Karpas-422 (cell line): ENCODE measurements around the gene INTS1. TPM values are rescaled to one million over a fixed set of nuclear protein-coding genes. Genes with fewer than 3 reads are reported as not detected.

Experiments used
- DNase-seq: peaks from one replicate; pipeline ENCODE4 v3.0.0-alpha.2; 2015
- H2AFZ ChIP-seq: fragments of 200-600 bp; sonication (generic); 2 replicates; pipeline ENCODE4 v1.6.1; 2014; ENCODE audit warnings: antibody characterized with exemption, low read length, mixed read lengths
- H3K27ac ChIP-seq: fragments of 200-600 bp; sonication (generic); 2 replicates; pipeline ENCODE4 v1.5.1; 2014; ENCODE audit warnings: mild to moderate bottlenecking, low read length, moderate library complexity
- H3K27me3 ChIP-seq: fragments of 200-600 bp; sonication (generic); 2 replicates; pipeline ENCODE4 v1.6.1; 2014; ENCODE audit warnings: low read length, mixed read lengths
- H3K36me3 ChIP-seq: fragments of 200-600 bp; sonication (generic); 2 replicates; pipeline ENCODE4 v1.6.1; 2014; ENCODE audit warnings: low read length, mixed read lengths; ENCODE audit not compliant: insufficient read depth
- H3K4me1 ChIP-seq: fragments of 200-600 bp; sonication (generic); 2 replicates; pipeline ENCODE4 v1.6.1; 2014; ENCODE audit warnings: mild to moderate bottlenecking, low read length, mixed read lengths
- H3K4me2 ChIP-seq: fragments of 200-600 bp; sonication (generic); 2 replicates; pipeline ENCODE4 v1.6.1; 2014; ENCODE audit warnings: low read length, low read depth, mild to moderate bottlenecking; ENCODE audit not compliant: poor library complexity, severe bottlenecking
- H3K4me3 ChIP-seq: fragments of 200-600 bp; sonication (generic); 2 replicates; pipeline ENCODE4 v1.5.1; 2014; ENCODE audit warnings: mild to moderate bottlenecking, antibody characterized with exemption, low read length, mixed read lengths
- H3K79me2 ChIP-seq: fragments of 200-600 bp; sonication (generic); 2 replicates; pipeline ENCODE4 v1.6.1; 2014; ENCODE audit warnings: mild to moderate bottlenecking, low read length, mixed read lengths
- H3K9ac ChIP-seq: fragments of 200-600 bp; sonication (generic); 2 replicates; pipeline ENCODE4 v1.6.0; 2014; ENCODE audit warnings: low read length
- H3K9me2 ChIP-seq: fragments of 200-600 bp; sonication (generic), shearing (Covaris generic); replicated peaks from 2 replicates; pipeline ENCODE4 v1.6.0; 2014; ENCODE audit warnings: mild to moderate bottlenecking, low read length, moderate library complexity; ENCODE audit not compliant: insufficient read depth
- H3K9me3 ChIP-seq: fragments of 300-700, 200-600 bp; sonication (generic); 2 replicates; pipeline ENCODE4 v1.6.1; 2014; ENCODE audit warnings: low read length, mixed read lengths
- H4K20me1 ChIP-seq: fragments of 200-600 bp; sonication (generic); 2 replicates; pipeline ENCODE4 v1.6.1; 2014; ENCODE audit warnings: mild to moderate bottlenecking, antibody characterized with exemption, low read length, low read depth; ENCODE audit not compliant: insufficient read depth
- total RNA-seq: library from RNA; depleted of rRNA; stranded (reverse); fragments of >200 nt; shearing (Covaris generic); gene quantifications from 2 replicates; pipeline ENCODE4 v1.2.3, GENCODE V29; 2014; ENCODE audit warnings: low replicate concordance

Gene INTS1
- total RNA-seq, 1 experiment from 2014 or later: 25.7 TPM

- H3K9me2 ChIP-seq: no peaks in the 10 kb centered on the region
- no peak overlapping the region for H3K4me3 ChIP-seq
- no peak overlapping the region for H2AFZ ChIP-seq
- H3K9me3 ChIP-seq: no peaks in the 10 kb centered on the region
- DNase-seq: no peak
- no peak overlapping the region for H3K27ac ChIP-seq
- no peak overlapping the region for H3K4me2 ChIP-seq
- H3K4me1 ChIP-seq: no peaks in the 10 kb centered on the region
- H3K79me2 ChIP-seq: no peaks in the 10 kb centered on the region
- no peaks in the 10 kb centered on the region for H4K20me1 ChIP-seq
- H3K9ac ChIP-seq: no peak overlapping the region
- no peaks in the 10 kb centered on the region for H3K36me3 ChIP-seq
- H3K27me3 ChIP-seq: no peaks in the 10 kb centered on the region
Measured at GRCh38 chr7:1460821-1461645, 43.2 kb downstream of the INTS1 start.

GRCh38 chr7:1459920-1460820 lies 44.0 kb downstream of the INTS1 start:
- Histone ChIP-seq H4K20me1 (no peaks in the 10 kb centered on the region), H2AFZ (no peak overlapping the region), H3K9ac (no peak overlapping the region), H3K27ac (no peak overlapping the region), H3K27me3 (no peaks in the 10 kb centered on the region), H3K9me3 (no peaks in the 10 kb centered on the region), H3K9me2 (no peaks in the 10 kb centered on the region), H3K4me2 (no peak overlapping the region), H3K36me3 (no peaks in the 10 kb centered on the region), H3K4me1 (no peaks in the 10 kb centered on the region), H3K79me2 (no peaks in the 10 kb centered on the region), H3K4me3 (no peak overlapping the region)
- DNase-seq: no peak

- no peak overlapping the region for H2AFZ ChIP-seq
Measured at GRCh38 chr7:1459512-1459892, 44.7 kb downstream of the INTS1 start.

GRCh38 chr7:1458683-1459511 lies 45.3 kb downstream of the INTS1 start, which contains the start of gene MICALL2:
MICALL2 (minus strand) TSS chr7:1459470; CDS start chr7:1459326, 144 bp downstream.
- Histone ChIP-seq H3K9me2 (no peaks in the 10 kb centered on the region), H3K4me1 (no peaks in the 10 kb centered on the region), H3K27ac (no peak within 1 kb of the TSS), H2AFZ (no peak within 1 kb of the TSS), H3K36me3 (no peaks in the 10 kb centered on the region), H3K4me2 (no peak within 1 kb of the TSS), H4K20me1 (no peaks in the 10 kb centered on the region), H3K9me3 (no peaks in the 10 kb centered on the region), H3K4me3 (no peak within 1 kb of the TSS), H3K9ac (no peak within 1 kb of the TSS), H3K27me3 (no peaks in the 10 kb centered on the region), H3K79me2 (no peaks in the 10 kb centered on the region)
- no peak for DNase-seq

More at GRCh38 chr7:1459512-1459892, 44.7 kb downstream of the INTS1 start:
- H3K4me3 ChIP-seq: no peak overlapping the region
- H3K27ac ChIP-seq: no peak overlapping the region
- H3K4me1 ChIP-seq: no peaks in the 10 kb centered on the region
- H3K27me3 ChIP-seq: no peaks in the 10 kb centered on the region
- no peak overlapping the region for H3K4me2 ChIP-seq
- H3K36me3 ChIP-seq: no peaks in the 10 kb centered on the region
- no peaks in the 10 kb centered on the region for H3K9me2 ChIP-seq
- DNase-seq: peak; percentile 66
- H3K79me2 ChIP-seq: no peaks in the 10 kb centered on the region
- no peaks in the 10 kb centered on the region for H4K20me1 ChIP-seq
- no peaks in the 10 kb centered on the region for H3K9me3 ChIP-seq
- H3K9ac ChIP-seq: no peak overlapping the region

GRCh38 chr7:1457949-1458682 lies 46.1 kb downstream of the INTS1 start:
- no peaks in the 10 kb centered on the region for H4K20me1 ChIP-seq
- no peaks in the 10 kb centered on the region for H3K9me2 ChIP-seq
- H3K36me3 ChIP-seq: no peaks in the 10 kb centered on the region
- H3K9ac ChIP-seq: no peak overlapping the region
- H3K9me3 ChIP-seq: no peaks in the 10 kb centered on the region
- H3K27me3 ChIP-seq: no peaks in the 10 kb centered on the region
- H3K4me3 ChIP-seq: no peak overlapping the region
- no peaks in the 10 kb centered on the region for H3K4me1 ChIP-seq
- no peak overlapping the region for H3K4me2 ChIP-seq
- no peak overlapping the region for H3K27ac ChIP-seq
- H2AFZ ChIP-seq: no peak overlapping the region
- DNase-seq: no peak
- H3K79me2 ChIP-seq: no peaks in the 10 kb centered on the region

- no peak overlapping the region for H3K4me3 ChIP-seq
- H3K9me2 ChIP-seq: no peaks in the 10 kb centered on the region
- no peaks in the 10 kb centered on the region for H3K79me2 ChIP-seq
- no peak overlapping the region for H2AFZ ChIP-seq
- H3K9ac ChIP-seq: no peak overlapping the region
- no peaks in the 10 kb centered on the region for H4K20me1 ChIP-seq
- no peaks in the 10 kb centered on the region for H3K9me3 ChIP-seq
- no peak overlapping the region for H3K27ac ChIP-seq
- no peaks in the 10 kb centered on the region for H3K27me3 ChIP-seq
- no peaks in the 10 kb centered on the region for H3K36me3 ChIP-seq
- no peak for DNase-seq
- H3K4me1 ChIP-seq: no peaks in the 10 kb centered on the region
- H3K4me2 ChIP-seq: no peak overlapping the region
Measured at GRCh38 chr7:1457059-1457948, 46.9 kb downstream of the INTS1 start.

- no peaks in the 10 kb centered on the region for H3K9me2 ChIP-seq
- H4K20me1 ChIP-seq: no peaks in the 10 kb centered on the region
- no peaks in the 10 kb centered on the region for H3K79me2 ChIP-seq
- H3K9ac ChIP-seq: no peak overlapping the region
- H3K27me3 ChIP-seq: no peaks in the 10 kb centered on the region
- no peak overlapping the region for H3K4me3 ChIP-seq
- no peaks in the 10 kb centered on the region for H3K36me3 ChIP-seq
- no peak overlapping the region for H3K4me2 ChIP-seq
- H3K9me3 ChIP-seq: no peaks in the 10 kb centered on the region
- H3K4me1 ChIP-seq: no peaks in the 10 kb centered on the region
- no peak overlapping the region for H3K27ac ChIP-seq
- H2AFZ ChIP-seq: no peak overlapping the region
- DNase-seq: no peak
Measured at GRCh38 chr7:1455955-1456354, 48.2 kb downstream of the INTS1 start.
